Liver (tissue), 9 donors: ENCODE results near the gene EXD3. TPM values are rescaled to one million over a fixed set of nuclear protein-coding genes. Genes with fewer than 3 reads are reported as not detected.

Experiments
- DNase-seq: peaks from one replicate; pipeline ENCODE4 v3.0.0-alpha.2; 2017; ENCODE audit warnings: low spot score
- H3K27ac ChIP-seq, 2 donors: one replicate each; pipeline ENCODE4 v1.7.0; 2013; ENCODE audit warnings: inconsistent platforms in 2 of 2, low read length in 2 of 2, control low read depth in 1 of 2, low read depth in 1 of 2, mild to moderate bottlenecking in 1 of 2
- H3K27me3 ChIP-seq, 4 donors: one replicate each; pipeline versions ENCODE4 v1.6.1 to v1.7.0; 2013; ENCODE audit warnings: low read length in 3 of 4, inconsistent platforms in 1 of 4, mild to moderate bottlenecking in 1 of 4, moderate library complexity in 1 of 4; ENCODE audit not compliant: control insufficient read depth in 4 of 4, insufficient read depth in 4 of 4
- H3K36me3 ChIP-seq, 4 donors: one replicate each; pipeline versions ENCODE4 v1.6.1 to v1.7.0; 2013; ENCODE audit warnings: low read length in 3 of 4, mild to moderate bottlenecking in 3 of 4, low read depth in 1 of 4, moderate library complexity in 1 of 4; ENCODE audit not compliant: control insufficient read depth in 4 of 4, insufficient read depth in 3 of 4
- H3K4me1 ChIP-seq, 4 donors: one replicate each; pipeline versions ENCODE4 v1.6.1 to v1.7.0; 2013; ENCODE audit warnings: low read length in 3 of 4, mild to moderate bottlenecking in 3 of 4, moderate library complexity in 1 of 4; ENCODE audit not compliant: control insufficient read depth in 4 of 4, insufficient read depth in 4 of 4
- H3K4me3 ChIP-seq, 3 donors: one replicate each; pipeline versions ENCODE4 v1.6.1 to v1.7.0; 2013; ENCODE audit warnings: low read length in 3 of 3, control low read depth in 1 of 3, low read depth in 1 of 3, mild to moderate bottlenecking in 1 of 3
- H3K9ac ChIP-seq, 2 donors: one replicate each; pipeline ENCODE4 v1.7.0; 2013; ENCODE audit warnings: low read length in 2 of 2, mild to moderate bottlenecking in 2 of 2, moderate library complexity in 2 of 2, control low read depth in 1 of 2, low read depth in 1 of 2
- H3K9me3 ChIP-seq, 4 donors: one replicate each; pipeline versions ENCODE4 v1.6.1 to v1.7.0; 2013; ENCODE audit warnings: low read length in 3 of 4; ENCODE audit not compliant: control insufficient read depth in 4 of 4
- ATF3 ChIP-seq: IDR thresholded peaks from 2 replicates; pipeline ENCODE4 v1.6.1; 2016; ENCODE audit warnings: antibody characterized with exemption
- CTCF ChIP-seq: fragments of 150-350 bp; IDR thresholded peaks from 2 replicates; pipeline ENCODE4 v1.5.1; 2017; ENCODE audit warnings: improper control_type of control experiment, low read depth, low read length; ENCODE audit not compliant: missing input control
- FOXA2 ChIP-seq: IDR thresholded peaks from 2 replicates; pipeline ENCODE4 v1.6.1; 2016; ENCODE audit warnings: antibody characterized with exemption
- GABPA ChIP-seq, 2 donors: IDR thresholded peaks in 1 of 2; conservative IDR thresholded peaks in 1 of 2; 2 replicates each; pipeline ENCODE4 v1.6.1; 2016; ENCODE audit warnings: antibody characterized with exemption in 2 of 2, mild to moderate bottlenecking in 1 of 2, moderate library complexity in 1 of 2
- JUND ChIP-seq, 2 donors: IDR thresholded peaks; 2 replicates each; pipeline ENCODE4 v1.6.1; 2016; ENCODE audit warnings: antibody characterized with exemption in 2 of 2
- MAX ChIP-seq: IDR thresholded peaks from 2 replicates; pipeline ENCODE4 v1.6.1; 2016; ENCODE audit warnings: antibody characterized with exemption
- NR2F2 ChIP-seq: IDR thresholded peaks from 2 replicates; pipeline ENCODE4 v1.6.1; 2016; ENCODE audit warnings: antibody characterized with exemption
- RXRA ChIP-seq, 2 donors: IDR thresholded peaks; 2 replicates each; pipeline ENCODE4 v1.6.1; 2017 to 2018; ENCODE audit warnings: antibody characterized with exemption in 2 of 2, mild to moderate bottlenecking in 1 of 2
- SP1 ChIP-seq: IDR thresholded peaks from 2 replicates; pipeline ENCODE4 v1.6.1; 2018; ENCODE audit warnings: antibody characterized with exemption, mild to moderate bottlenecking
- TAF1 ChIP-seq: conservative IDR thresholded peaks from 2 replicates; pipeline ENCODE4 v1.6.1; 2016; ENCODE audit warnings: antibody characterized with exemption, mild to moderate bottlenecking
- YY1 ChIP-seq: IDR thresholded peaks from 2 replicates; pipeline ENCODE4 v1.6.1; 2016; ENCODE audit warnings: antibody characterized with exemption, mild to moderate bottlenecking
- ZBTB33 ChIP-seq: IDR thresholded peaks from 2 replicates; pipeline ENCODE4 v1.6.1; 2016; ENCODE audit warnings: antibody characterized with exemption
- WGBS: extraction: QIAGEN DNeasy Blood & Tissue Kit; methylation state at CpG from one replicate; pipeline ENCODE4 v1.1.7; 2013; 5-methylcytosine and 5-hydroxymethylcytosine counted together
- polyA plus RNA-seq, 2 donors: library from polyadenylated mRNA; stranded (reverse) in 1 of 2; unstranded in 1 of 2; fragments of 200-250 nt in 1 of 2; fragments of >200 nt in 1 of 2; fragmentation: Nextera tagmentation in 1 of 2; extraction: Ambion mirVana in 1 of 2; gene quantifications; one replicate each; pipeline versions ENCODE4 v1.2.1 to v1.2.3, GENCODE V29; 2013 to 2015
- total RNA-seq, 2 donors: library from RNA; depleted of rRNA; stranded (reverse); fragments of >200 nt; gene quantifications; one replicate each; pipeline ENCODE4 v1.2.3, GENCODE V29; 2014
- TF ChIP-seq, protein P1 (sequence below): IDR thresholded peaks from 2 replicates; pipeline ENCODE4 v1.6.1; 2016; ENCODE audit warnings: antibody characterized with exemption, mild to moderate bottlenecking
- donor health status: healthy.
- donor health status: healthy.
- donor health status: healthy.
- donor health status: healthy.
- donor health status: healthy.

The EXD3 gene
- total and polyA plus RNA-seq, 4 donors: 2.5 to 6.7 (median 3.7) TPM

DNA sequence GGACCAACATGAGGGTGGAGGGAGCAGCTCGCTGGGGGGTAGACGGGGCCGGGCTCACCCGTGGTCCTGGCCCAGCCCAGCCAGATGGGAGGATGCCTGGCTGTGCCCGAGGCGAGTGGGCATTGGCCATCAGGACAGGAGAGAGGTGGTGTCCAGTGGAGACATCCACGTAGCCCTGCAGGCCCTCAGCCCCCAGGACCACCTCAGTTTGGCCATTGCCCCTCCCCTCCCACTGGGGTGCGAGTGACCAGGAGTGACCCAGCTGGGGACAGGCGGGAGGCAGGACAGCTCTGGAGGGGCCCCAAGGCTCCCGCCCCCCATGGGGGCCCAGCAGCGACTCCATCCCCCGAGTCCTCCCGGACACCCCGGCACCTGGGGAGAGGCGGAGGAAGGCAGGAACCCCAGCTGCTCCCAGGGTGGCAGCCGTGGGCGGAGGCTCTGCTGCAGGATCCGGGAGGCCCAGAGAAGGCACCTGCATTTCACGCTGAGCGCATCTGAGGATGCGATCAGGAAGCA, 8.5 kb upstream of the EXD3 start (continued):
- TF ChIP-seq, protein P1, sequence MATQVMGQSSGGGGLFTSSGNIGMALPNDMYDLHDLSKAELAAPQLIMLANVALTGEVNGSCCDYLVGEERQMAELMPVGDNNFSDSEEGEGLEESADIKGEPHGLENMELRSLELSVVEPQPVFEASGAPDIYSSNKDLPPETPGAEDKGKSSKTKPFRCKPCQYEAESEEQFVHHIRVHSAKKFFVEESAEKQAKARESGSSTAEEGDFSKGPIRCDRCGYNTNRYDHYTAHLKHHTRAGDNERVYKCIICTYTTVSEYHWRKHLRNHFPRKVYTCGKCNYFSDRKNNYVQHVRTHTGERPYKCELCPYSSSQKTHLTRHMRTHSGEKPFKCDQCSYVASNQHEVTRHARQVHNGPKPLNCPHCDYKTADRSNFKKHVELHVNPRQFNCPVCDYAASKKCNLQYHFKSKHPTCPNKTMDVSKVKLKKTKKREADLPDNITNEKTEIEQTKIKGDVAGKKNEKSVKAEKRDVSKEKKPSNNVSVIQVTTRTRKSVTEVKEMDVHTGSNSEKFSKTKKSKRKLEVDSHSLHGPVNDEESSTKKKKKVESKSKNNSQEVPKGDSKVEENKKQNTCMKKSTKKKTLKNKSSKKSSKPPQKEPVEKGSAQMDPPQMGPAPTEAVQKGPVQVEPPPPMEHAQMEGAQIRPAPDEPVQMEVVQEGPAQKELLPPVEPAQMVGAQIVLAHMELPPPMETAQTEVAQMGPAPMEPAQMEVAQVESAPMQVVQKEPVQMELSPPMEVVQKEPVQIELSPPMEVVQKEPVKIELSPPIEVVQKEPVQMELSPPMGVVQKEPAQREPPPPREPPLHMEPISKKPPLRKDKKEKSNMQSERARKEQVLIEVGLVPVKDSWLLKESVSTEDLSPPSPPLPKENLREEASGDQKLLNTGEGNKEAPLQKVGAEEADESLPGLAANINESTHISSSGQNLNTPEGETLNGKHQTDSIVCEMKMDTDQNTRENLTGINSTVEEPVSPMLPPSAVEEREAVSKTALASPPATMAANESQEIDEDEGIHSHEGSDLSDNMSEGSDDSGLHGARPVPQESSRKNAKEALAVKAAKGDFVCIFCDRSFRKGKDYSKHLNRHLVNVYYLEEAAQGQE: no peak
- TF ChIP-seq YY1: no peak
- no peak for TF ChIP-seq RXRA (IDR thresholded peaks at IDR 0.05)
- no peak for TF ChIP-seq ZBTB33
- no peak for TF ChIP-seq TAF1
- no peak for TF ChIP-seq SP1

DNA sequence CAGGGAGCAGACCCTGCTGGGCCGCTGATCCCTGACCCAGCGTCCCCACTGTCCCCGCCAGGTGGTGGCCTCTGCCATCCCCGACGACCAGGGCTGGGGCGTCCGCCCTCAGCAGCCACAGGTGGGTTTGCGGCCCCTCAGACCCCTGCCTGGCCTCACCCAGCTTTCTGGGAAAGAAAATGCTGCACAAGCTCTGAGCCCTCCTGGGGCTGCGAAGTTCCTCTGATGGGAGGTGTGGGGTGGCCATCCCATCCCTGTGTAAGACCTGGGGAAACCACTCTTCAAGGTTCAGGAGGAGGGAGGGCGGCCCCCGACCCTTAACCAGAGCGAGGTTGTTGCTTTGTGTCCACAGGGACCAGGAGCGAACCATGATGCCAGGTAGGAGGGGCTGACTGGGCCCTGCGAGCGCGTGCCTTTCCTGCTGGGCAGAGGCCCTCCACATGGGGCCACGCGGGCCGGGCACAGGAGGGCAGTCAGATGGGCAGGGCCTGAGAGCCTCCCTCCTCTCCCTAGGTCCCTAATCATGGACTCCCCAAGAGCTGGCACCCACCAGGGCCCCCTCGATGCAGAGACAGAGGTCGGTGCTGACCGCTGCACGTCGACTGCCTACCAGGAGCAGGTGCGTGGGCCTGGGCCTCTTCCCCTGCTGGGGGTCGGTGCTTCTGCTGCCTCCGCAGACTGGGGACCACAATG, 7.9 kb upstream of the EXD3 start:
- H3K36me3 ChIP-seq: no peaks in the 10 kb centered on the region
- DNase-seq: no peak
- 91% methylated on average over 27 of the region's 27 CpGs for WGBS

More for the DNA sequence above, 7.9 kb upstream of the EXD3 start:
- no peaks in the 10 kb centered on the region for H3K9me3 ChIP-seq
- no peak for TF ChIP-seq FOXA2
- TF ChIP-seq MAX: no peak
- TF ChIP-seq RXRA (IDR thresholded peaks at IDR 0.05): no peak
- TF ChIP-seq CTCF: no peak
- no peak for TF ChIP-seq TAF1
- no peak for TF ChIP-seq NR2F2
- no peak for TF ChIP-seq JUND (IDR thresholded peaks at IDR 0.05)
- TF ChIP-seq GABPA (IDR thresholded peaks at IDR 0.05 in 1 of 2, conservative IDR thresholded peaks at IDR 0.05 in 1 of 2): no peak
- no peak for TF ChIP-seq YY1
- TF ChIP-seq ATF3: no peak
- no peak for TF ChIP-seq ZBTB33
- TF ChIP-seq, protein P1: no peak
- no peak overlapping the region for H3K9ac ChIP-seq
- H3K4me1 ChIP-seq: peaks cover 0 to 2% (median 0%) of the 10 kb centered on the region in 4 donors
- H3K27me3 ChIP-seq: no peaks in the 10 kb centered on the region
- H3K4me3 ChIP-seq: no peak overlapping the region
- no peak overlapping the region for H3K27ac ChIP-seq
